ENCODE data around the gene CACNA1C. TPM values are rescaled to one million over a fixed set of nuclear protein-coding genes. Genes with fewer than 3 reads are reported as not detected.

CACNA1C gene
- total RNA-seq, 1 experiment from 2014 or later = 1.1 TPM

DNA sequence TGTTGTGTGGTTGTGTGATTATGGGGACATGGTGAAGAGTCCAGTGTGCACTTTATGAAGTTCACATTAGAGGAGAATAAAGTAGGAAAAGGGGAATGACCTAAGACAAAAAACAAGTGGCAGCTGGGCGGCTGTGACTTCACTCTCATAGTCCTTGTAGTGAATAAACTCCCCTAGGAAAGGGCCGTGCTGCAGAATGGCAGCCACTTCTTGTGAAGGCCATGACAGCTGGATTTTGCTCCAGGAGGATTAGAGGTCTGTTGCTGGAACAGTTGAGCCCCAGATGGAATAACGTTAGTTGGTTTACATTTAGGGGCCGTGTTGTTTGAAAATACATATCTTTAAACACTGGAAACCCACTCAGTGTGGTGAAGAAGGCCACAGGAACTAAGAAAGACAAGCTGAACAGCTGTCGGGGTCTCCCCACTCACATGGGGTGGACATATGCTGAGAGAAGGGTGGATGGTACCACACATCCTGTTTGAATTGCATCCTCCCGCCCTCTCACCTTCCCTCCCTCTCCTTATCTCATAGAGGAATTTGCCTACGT lies 276.9 kb downstream of the CACNA1C start:
- DNase-seq = no peak
- Histone ChIP-seq H2BK5ac (ENCODE audit: insufficient read length, low read length) (no peak overlapping the region), H4K8ac (replicated peaks; ENCODE audit: insufficient read length, low read depth, low read length) (no peak overlapping the region), H3K27ac (ENCODE audit: insufficient read length, low read depth, low read length) (no peak overlapping the region), H3K79me1 (ENCODE audit: insufficient read depth, low read depth, low read length, poor library complexity, severe bottlenecking) (no peaks in the 10 kb centered on the region), H3K4me1 (ENCODE audit: insufficient read depth, low read length) (no peaks in the 10 kb centered on the region), H3K79me2 (ENCODE audit: insufficient read depth, low read length) (no peaks in the 10 kb centered on the region), H3K14ac (ENCODE audit: insufficient read depth, low read length) (no peak overlapping the region), H3K23me2 (ENCODE audit: insufficient read length, low read depth, low read length, poor library complexity, severe bottlenecking) (no peaks in the 10 kb centered on the region), H4K5ac (ENCODE audit: insufficient read length, low read depth, low read length) (no peak overlapping the region), H3K56ac (ENCODE audit: insufficient read length, low read depth, low read length) (no peak overlapping the region), H3K4ac (ENCODE audit: low read depth, low read length) (no peak overlapping the region), H2BK15ac (ENCODE audit: low read depth, low read length) (no peak overlapping the region), H2BK12ac (ENCODE audit: insufficient read length, low read depth, low read length) (no peak overlapping the region), H4K91ac (ENCODE audit: insufficient read length, low read depth, low read length) (no peak overlapping the region), H4K20me1 (ENCODE audit: control insufficient read depth, insufficient read depth, insufficient read length) (no peaks in the 10 kb centered on the region), H3T11ph (ENCODE audit: low read length) (no peak overlapping the region), H3K18ac (ENCODE audit: insufficient read length, low read depth, low read length) (no peak overlapping the region), H3K9me3 (ENCODE audit: control insufficient read depth, low read depth, low read length) (no peaks in the 10 kb centered on the region), H2BK120ac (ENCODE audit: low read depth, low read length, poor library complexity, severe bottlenecking) (no peak overlapping the region), H3K23ac (ENCODE audit: insufficient read length, low read depth, low read length) (no peak overlapping the region), H3K9ac (ENCODE audit: extremely low read depth, insufficient read length, low read length) (no peak overlapping the region), H2AK5ac (ENCODE audit: insufficient read length, low read length) (no peak overlapping the region), H3K27me3 (ENCODE audit: insufficient read depth, low read length) (no peaks in the 10 kb centered on the region), H2BK20ac (ENCODE audit: low read depth, low read length, poor library complexity, severe bottlenecking) (no peak overlapping the region), H3K4me2 (ENCODE audit: insufficient read depth, insufficient read length, low read length) (no peak overlapping the region), H2AFZ (ENCODE audit: low read length) (no peak overlapping the region)
- Mint-ChIP-seq H3K27ac (no peak overlapping the region), H3K4me1 (peaks cover 5 to 9% of the 10 kb centered on the region in 2 experiments), H3K27me3 (ENCODE audit: low read depth) (peaks cover 2% of the 10 kb centered on the region; the same call in 1 of the 2 replicates), H3K4me3 (no peak overlapping the region), H3K36me3 (ENCODE audit: insufficient read depth in 1 of 3, low read depth in 3 of 3) (no peaks in the 10 kb centered on the region), H3K9me3 (no peaks in the 10 kb centered on the region)
- no peak for TF ChIP-seq CTCF (conservative IDR thresholded peaks at IDR 0.05)
- WGBS (ENCODE audit: extremely low coverage, insufficient read length, low lambda C conversion rate) = no CpG with 5 or more reads among the region's 7 CpGs

Measured in H9 (cell line).